Activated CD8-positive, alpha-beta memory T cell treated with anti-CD3 and anti-CD28 coated beads, Interleukin-2, amount 50 U/mL, for 1 hour (primary cell): ENCODE data around the gene CMKLR1.

Source experiments
- DNase-seq: peaks from one replicate; pipeline ENCODE4 v3.0.0-alpha.2; 2020; ENCODE audit errors: extremely low read depth

The CMKLR1 gene

GRCh38 chr12:108338915-108339657, at the start of gene CMKLR1:
Gene CMKLR1, minus strand, starts transcription at chr12:108339311. Its CDS starts 45,720 bp downstream, at chr12:108293591.
- no peak for DNase-seq

- DNase-seq, result no peak
These were observed 48.7 kb upstream of the CMKLR1 start for GRCh38 chr12:108387771-108388170.

- no peak for DNase-seq
These were observed 47.7 kb upstream of the CMKLR1 start for GRCh38 chr12:108386709-108387360.

- DNase-seq, result no peak
These were observed 43.3 kb upstream of the CMKLR1 start for GRCh38 chr12:108382437-108382801.

- no peak for DNase-seq
These were observed 42.8 kb upstream of the CMKLR1 start for GRCh38 chr12:108381787-108382436.

GRCh38 chr12:108380382-108380781, 41.3 kb upstream of the CMKLR1 start:
- DNase-seq, result no peak

- DNase-seq, result no peak
These were observed 40.7 kb upstream of the CMKLR1 start for GRCh38 chr12:108379823-108380222.

- no peak for DNase-seq
These were observed 39.8 kb upstream of the CMKLR1 start for GRCh38 chr12:108378926-108379325.

- no peak for DNase-seq
These were observed 38.1 kb upstream of the CMKLR1 start for GRCh38 chr12:108377260-108377659.

GRCh38 chr12:108375986-108376663, 37.0 kb upstream of the CMKLR1 start:
- DNase-seq, result no peak

- DNase-seq, result no peak
These were observed 35.6 kb upstream of the CMKLR1 start for GRCh38 chr12:108374596-108375320.

GRCh38 chr12:108373111-108373510, 34.0 kb upstream of the CMKLR1 start:
- no peak for DNase-seq

GRCh38 chr12:108371801-108372344, 32.8 kb upstream of the CMKLR1 start:
- no peak for DNase-seq

- DNase-seq, result no peak
These were observed 31.3 kb upstream of the CMKLR1 start for GRCh38 chr12:108370415-108370814.

- DNase-seq, result no peak
These were observed 30.8 kb upstream of the CMKLR1 start for GRCh38 chr12:108369736-108370396.

- no peak for DNase-seq
These were observed 29.0 kb upstream of the CMKLR1 start for GRCh38 chr12:108368089-108368488.

- no peak for DNase-seq
These were observed 28.3 kb upstream of the CMKLR1 start for GRCh38 chr12:108367436-108367835.

- no peak for DNase-seq
These were observed 26.2 kb upstream of the CMKLR1 start for GRCh38 chr12:108365324-108365723.

GRCh38 chr12:108364879-108365278, 25.8 kb upstream of the CMKLR1 start:
- no peak for DNase-seq

- DNase-seq, result no peak
These were observed 24.5 kb upstream of the CMKLR1 start for GRCh38 chr12:108363565-108363964.

- DNase-seq, result no peak
These were observed 24.1 kb upstream of the CMKLR1 start for GRCh38 chr12:108363165-108363564.
